ENCODE data around the gene PITPNB.

DNA sequence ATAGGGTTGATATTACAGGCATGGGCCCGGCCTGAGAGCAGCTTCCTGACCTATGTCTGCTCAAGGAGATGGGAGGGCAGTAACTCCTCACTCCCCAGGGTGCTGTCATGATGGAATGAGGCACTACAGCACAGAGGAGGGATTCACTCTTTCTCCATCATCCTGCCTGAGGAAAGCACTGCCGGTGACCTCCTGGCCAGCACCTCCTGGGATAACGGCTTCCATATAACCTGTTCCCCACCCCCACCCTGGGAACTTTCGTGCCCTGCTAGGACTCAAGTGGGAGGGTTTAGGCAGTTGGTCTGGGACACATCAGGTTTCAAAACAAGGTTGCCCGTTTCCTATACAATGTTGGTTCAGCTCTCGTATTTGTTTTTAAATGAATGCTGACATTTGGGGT, 74.8 kb downstream of the PITPNB start:
- no peak for TF ChIP-seq POLR2A (IDR thresholded peaks at IDR 0.05; ENCODE audit: borderline replicate concordance, extremely low read depth, insufficient read depth, insufficient read length)
- TF ChIP-seq, protein P1, sequence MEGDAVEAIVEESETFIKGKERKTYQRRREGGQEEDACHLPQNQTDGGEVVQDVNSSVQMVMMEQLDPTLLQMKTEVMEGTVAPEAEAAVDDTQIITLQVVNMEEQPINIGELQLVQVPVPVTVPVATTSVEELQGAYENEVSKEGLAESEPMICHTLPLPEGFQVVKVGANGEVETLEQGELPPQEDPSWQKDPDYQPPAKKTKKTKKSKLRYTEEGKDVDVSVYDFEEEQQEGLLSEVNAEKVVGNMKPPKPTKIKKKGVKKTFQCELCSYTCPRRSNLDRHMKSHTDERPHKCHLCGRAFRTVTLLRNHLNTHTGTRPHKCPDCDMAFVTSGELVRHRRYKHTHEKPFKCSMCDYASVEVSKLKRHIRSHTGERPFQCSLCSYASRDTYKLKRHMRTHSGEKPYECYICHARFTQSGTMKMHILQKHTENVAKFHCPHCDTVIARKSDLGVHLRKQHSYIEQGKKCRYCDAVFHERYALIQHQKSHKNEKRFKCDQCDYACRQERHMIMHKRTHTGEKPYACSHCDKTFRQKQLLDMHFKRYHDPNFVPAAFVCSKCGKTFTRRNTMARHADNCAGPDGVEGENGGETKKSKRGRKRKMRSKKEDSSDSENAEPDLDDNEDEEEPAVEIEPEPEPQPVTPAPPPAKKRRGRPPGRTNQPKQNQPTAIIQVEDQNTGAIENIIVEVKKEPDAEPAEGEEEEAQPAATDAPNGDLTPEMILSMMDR (IDR thresholded peaks at IDR 0.05 in 2 of 3, conservative IDR thresholded peaks at IDR 0.05 in 1 of 3; ENCODE audit: borderline replicate concordance in 1 of 3, insufficient read depth in 1 of 3, low read depth in 2 of 3, low read length in 2 of 3): no peak
- no peak for TF ChIP-seq ZNF274 (IDR thresholded peaks at IDR 0.05; ENCODE audit: low read depth, low read length)
- no peak for TF ChIP-seq YY1 (IDR thresholded peaks at IDR 0.05; ENCODE audit: extremely low read depth, insufficient replicate concordance, low read depth, low read length)
- no peak for TF ChIP-seq SIN3A (IDR thresholded peaks at IDR 0.05; ENCODE audit: low read depth)
- TF ChIP-seq JUND (IDR thresholded peaks at IDR 0.05): no peak
- TF ChIP-seq, protein P2, sequence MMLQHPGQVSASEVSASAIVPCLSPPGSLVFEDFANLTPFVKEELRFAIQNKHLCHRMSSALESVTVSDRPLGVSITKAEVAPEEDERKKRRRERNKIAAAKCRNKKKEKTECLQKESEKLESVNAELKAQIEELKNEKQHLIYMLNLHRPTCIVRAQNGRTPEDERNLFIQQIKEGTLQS (IDR thresholded peaks at IDR 0.05): no peak

Data from HCT116 (cell line).